Esophagus (tissue), 2 donors: ENCODE results near the gene CHD6. TPM values are rescaled to one million over a fixed set of nuclear protein-coding genes. Genes with fewer than 3 reads are reported as not detected.

ENCODE experiments used
- H3K27ac ChIP-seq, 2 donors: one replicate each; pipeline ENCODE4 v1.5.1; 2013; ENCODE audit warnings: low read depth in 2 of 2, mild to moderate bottlenecking in 2 of 2, inconsistent platforms in 1 of 2, low read length in 1 of 2, moderate library complexity in 1 of 2
- H3K27me3 ChIP-seq, 2 donors: one replicate each; pipeline ENCODE4 v1.6.1; 2013; ENCODE audit warnings: low read length in 2 of 2, control low read depth in 1 of 2, mild to moderate bottlenecking in 1 of 2; ENCODE audit not compliant: insufficient read depth in 2 of 2, control insufficient read depth in 1 of 2
- H3K36me3 ChIP-seq, 2 donors: one replicate each; pipeline ENCODE4 v1.6.1; 2013; ENCODE audit warnings: low read length in 1 of 2; ENCODE audit not compliant: control insufficient read depth in 2 of 2, insufficient read depth in 2 of 2
- H3K4me1 ChIP-seq, 2 donors: one replicate each; pipeline ENCODE4 v1.6.1; 2013; ENCODE audit warnings: low read length in 1 of 2; ENCODE audit not compliant: control insufficient read depth in 2 of 2, insufficient read depth in 2 of 2
- H3K4me3 ChIP-seq, 2 donors: one replicate each; pipeline ENCODE4 v1.5.1; 2013; ENCODE audit warnings: low read length in 2 of 2, mild to moderate bottlenecking in 2 of 2, low read depth in 1 of 2, moderate library complexity in 1 of 2
- H3K9me3 ChIP-seq, 2 donors: one replicate each; pipeline ENCODE4 v1.6.1; 2013; ENCODE audit warnings: mild to moderate bottlenecking in 2 of 2, low read depth in 1 of 2, low read length in 1 of 2, moderate library complexity in 1 of 2; ENCODE audit not compliant: control insufficient read depth in 2 of 2, insufficient read depth in 1 of 2
- WGBS, 2 donors: extraction: QIAGEN DNeasy Blood & Tissue Kit; methylation state at CpG; one replicate each; pipeline ENCODE4 v1.1.7; 2013; 5-methylcytosine and 5-hydroxymethylcytosine counted together
- polyA plus RNA-seq, 2 donors: library from polyadenylated mRNA; stranded (reverse); fragments of 200-250 nt; gene quantifications; one replicate each; pipeline ENCODE4 v1.2.3, GENCODE V29; 2013
- donor health status: healthy with polysubstance abuse.
- donor health status: Bipolar disorder and iron deficiency.

Gene CHD6
- polyA plus RNA-seq, 2 donors = 4.4 to 9.2 TPM

DNA sequence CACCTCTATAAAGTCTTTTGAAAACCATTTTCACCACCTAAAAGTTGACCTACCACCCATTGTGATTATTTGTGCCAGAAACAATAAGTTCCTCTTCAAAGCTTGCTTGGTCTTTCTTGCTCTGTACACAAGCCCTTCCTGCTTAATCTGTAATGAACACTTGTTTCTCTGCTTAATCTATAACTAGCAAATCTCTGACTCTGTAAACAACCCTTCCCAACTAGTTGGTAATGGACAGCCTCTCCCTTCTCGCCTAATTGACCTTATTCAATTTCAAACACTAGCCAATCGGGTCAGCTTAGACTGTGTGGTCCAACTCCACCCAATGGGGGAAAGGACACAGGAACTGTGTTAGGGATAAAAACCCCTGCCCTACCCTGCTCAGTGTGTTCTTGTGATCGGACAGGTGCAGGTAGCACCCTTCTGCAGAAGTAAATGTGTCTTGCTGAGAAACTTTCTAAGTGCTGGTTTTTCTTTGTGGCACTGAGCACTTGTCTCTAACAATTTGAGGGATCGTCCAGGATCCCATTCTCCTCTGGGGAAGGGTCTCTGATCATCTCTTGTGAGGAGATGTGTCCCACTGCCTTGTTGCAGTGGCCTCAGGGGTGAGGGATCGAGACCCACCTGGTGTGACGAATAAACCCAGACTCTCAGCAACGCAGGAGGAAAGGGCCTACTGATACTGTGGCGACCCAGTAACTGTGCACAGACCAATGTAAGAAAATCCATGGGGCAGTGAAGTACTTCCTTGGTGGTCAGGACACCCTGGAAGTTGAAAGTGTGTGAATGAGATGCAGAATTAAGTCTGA lies 23.5 kb downstream of the CHD6 start:
- Histone ChIP-seq H3K4me3 (no peak overlapping the region), H3K9me3 (peaks cover 4 to 17% of the 10 kb centered on the region in 2 donors), H3K36me3 (no peaks in the 10 kb centered on the region), H3K27ac (no peak overlapping the region), H3K27me3 (no peaks in the 10 kb centered on the region), H3K4me1 (no peaks in the 10 kb centered on the region)
- 93 to 97% methylated on average over 8 of the region's 8 CpGs for WGBS, 2 donors

DNA sequence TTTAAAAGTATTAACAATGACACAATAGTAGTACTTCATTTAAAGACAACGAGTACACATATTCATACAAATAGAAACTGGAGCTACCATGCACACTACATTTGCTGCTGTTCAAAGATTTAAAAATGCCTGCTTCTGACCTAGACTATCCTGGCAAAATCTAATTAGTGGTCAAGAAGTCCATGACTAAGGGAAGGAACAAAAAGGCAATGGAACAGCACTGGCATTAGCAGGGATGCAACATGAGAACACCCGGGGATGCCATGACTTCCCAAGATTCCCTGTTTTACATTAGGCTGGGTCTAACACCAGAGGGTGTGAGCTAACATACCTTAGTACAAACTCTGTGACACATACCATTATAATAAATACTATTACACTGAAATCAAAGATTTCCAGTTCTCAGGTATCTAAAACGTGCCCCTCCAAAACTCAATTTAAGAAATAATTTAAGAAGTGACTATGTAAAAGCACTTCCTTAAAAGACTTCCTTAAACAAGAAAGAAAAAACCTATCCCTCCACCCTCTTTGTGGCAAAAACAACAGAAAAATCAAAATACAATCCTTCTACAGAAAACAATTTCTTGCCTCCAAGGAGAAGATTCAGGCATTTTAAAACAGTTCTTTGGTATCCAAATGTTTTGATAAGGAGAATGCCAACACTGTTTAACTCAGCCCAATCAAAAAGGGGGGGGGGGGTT lies 25.5 kb downstream of the CHD6 start:
- Histone ChIP-seq H3K36me3 (no peaks in the 10 kb centered on the region), H3K4me1 (no peaks in the 10 kb centered on the region), H3K4me3 (no peak overlapping the region), H3K9me3 (peaks cover 0 to 11% of the 10 kb centered on the region in 2 donors), H3K27ac (no peak overlapping the region), H3K27me3 (no peaks in the 10 kb centered on the region)
- 82 to 89% methylated on average over 3 of the region's 3 CpGs for WGBS, 2 donors

DNA sequence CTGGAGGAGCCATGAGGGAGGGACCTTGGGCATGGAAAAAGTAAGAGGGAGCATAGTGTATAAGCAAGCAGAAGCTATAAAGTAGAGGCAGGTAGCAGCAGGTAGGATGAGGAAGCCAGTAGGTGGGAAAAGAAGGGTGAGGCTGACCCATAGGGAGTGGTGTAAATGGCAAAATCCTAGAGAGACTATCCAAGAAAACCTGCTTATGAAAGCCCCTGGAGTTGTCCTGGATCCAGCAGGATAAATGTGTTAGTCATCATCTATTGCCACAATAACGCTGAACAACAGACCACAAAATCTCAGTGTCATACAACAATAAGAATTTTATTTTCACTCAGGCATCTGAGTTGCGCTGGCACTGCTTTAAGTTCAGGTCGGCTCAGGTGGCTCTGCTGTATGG lies 30.2 kb downstream of the CHD6 start:
- H3K9me3 ChIP-seq = no peaks in the 10 kb centered on the region
- 73 to 88% methylated on average over 3 of the region's 3 CpGs for WGBS, 2 donors
- H3K4me3 ChIP-seq = no peak overlapping the region
- peak overlapping the region in 1 of 2 donors; percentile 20 for H3K27ac ChIP-seq
- H3K27me3 ChIP-seq = no peaks in the 10 kb centered on the region
- H3K4me1 ChIP-seq = no peaks in the 10 kb centered on the region
- H3K36me3 ChIP-seq = peaks cover 0 to 4% of the 10 kb centered on the region in 2 donors

- Histone ChIP-seq H3K27ac (no peak overlapping the region), H3K9me3 (no peaks in the 10 kb centered on the region), H3K36me3 (peaks cover 0 to 4% of the 10 kb centered on the region in 2 donors), H3K27me3 (no peaks in the 10 kb centered on the region), H3K4me3 (no peak overlapping the region), H3K4me1 (no peaks in the 10 kb centered on the region)
- 81 to 86% methylated on average over 2 of the region's 2 CpGs for WGBS, 2 donors
These were observed 30.7 kb downstream of the CHD6 start for GRCh38 chr20:41587523-41587922.

- no peaks in the 10 kb centered on the region for H3K27me3 ChIP-seq
- 88% methylated on average over 1 of the region's 1 CpG for WGBS, 2 donors
These were observed 31.4 kb downstream of the CHD6 start for GRCh38 chr20:41586772-41587171.

DNA sequence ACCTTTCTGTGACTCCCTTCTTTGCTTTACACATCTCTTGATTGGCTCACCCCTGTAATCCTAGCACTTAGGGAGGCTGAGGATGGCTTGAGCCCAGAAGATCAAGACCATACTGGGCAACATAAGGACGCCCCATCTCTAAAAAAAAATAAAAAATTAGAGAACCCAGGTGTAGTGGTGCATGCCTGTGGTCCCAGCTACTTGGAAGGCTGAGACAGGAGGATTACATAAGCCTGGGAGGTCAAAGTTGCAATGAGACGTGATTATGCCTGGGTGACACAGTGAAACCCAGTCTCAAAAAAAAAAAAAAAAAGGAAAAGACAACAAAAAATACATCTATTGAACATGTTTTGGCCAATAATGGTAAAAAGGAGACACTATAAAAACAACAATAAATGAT lies 37.8 kb downstream of the CHD6 start:
- no peak overlapping the region for H3K27ac ChIP-seq
- no peaks in the 10 kb centered on the region for H3K9me3 ChIP-seq
- H3K36me3 ChIP-seq = no peaks in the 10 kb centered on the region
- H3K27me3 ChIP-seq = no peaks in the 10 kb centered on the region
- H3K4me3 ChIP-seq = no peak overlapping the region
- 76 to 89% methylated on average over 2 of the region's 2 CpGs for WGBS, 2 donors
- no peaks in the 10 kb centered on the region for H3K4me1 ChIP-seq

More at GRCh38 chr20:41586772-41587171, 31.4 kb downstream of the CHD6 start:
- Histone ChIP-seq H3K4me3 (no peak overlapping the region), H3K27ac (no peak overlapping the region), H3K4me1 (no peaks in the 10 kb centered on the region), H3K9me3 (no peaks in the 10 kb centered on the region), H3K36me3 (peaks cover 0 to 4% of the 10 kb centered on the region in 2 donors)

DNA sequence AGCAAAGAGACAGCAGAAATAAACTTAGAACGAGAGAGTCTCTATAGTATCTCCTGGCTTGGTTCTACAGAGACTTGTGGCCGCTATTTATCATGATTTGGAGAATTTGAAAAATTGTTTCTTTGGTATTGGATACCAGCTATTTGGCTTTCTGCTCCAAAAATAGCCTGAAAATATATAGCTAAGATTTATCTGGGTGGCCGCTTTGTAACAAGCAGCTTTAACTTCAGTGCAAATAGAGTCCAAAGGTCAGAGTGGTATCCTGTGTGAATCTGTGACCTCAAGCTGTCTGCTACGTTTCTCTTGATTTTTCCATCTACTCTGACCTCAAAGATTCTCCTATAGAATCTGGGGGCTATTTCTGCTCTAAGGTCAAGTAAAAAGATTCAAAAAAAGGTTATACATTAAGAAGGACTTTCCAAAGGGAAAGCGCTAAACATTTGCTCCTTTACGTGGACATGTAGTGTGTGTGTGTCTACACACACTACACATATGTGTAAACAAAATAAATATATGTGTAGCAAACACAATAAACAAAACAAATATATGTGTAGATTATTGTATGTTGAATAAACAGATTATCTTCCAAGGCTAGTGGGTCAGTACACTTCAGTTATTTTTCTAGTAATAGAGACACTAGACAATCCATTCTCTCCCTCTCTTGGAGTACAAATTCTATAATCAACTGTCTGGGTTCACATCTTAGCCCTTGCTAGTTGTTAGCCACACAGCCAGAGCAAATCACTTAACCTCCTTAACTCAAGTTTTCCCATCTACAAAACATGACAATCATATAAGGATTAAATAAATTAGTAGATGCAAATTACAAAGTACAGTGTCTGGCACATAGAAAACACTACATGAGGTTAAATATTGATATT lies 40.8 kb downstream of the CHD6 start:
- H3K27me3 ChIP-seq = no peaks in the 10 kb centered on the region
- H3K4me3 ChIP-seq = no peak overlapping the region
- H3K36me3 ChIP-seq = no peaks in the 10 kb centered on the region
- no peak overlapping the region for H3K27ac ChIP-seq
- no peaks in the 10 kb centered on the region for H3K9me3 ChIP-seq
- 71 to 82% methylated on average over 6 of the region's 6 CpGs for WGBS, 2 donors
- H3K4me1 ChIP-seq = peaks cover 2 to 3% of the 10 kb centered on the region in 2 donors

- Histone ChIP-seq H3K36me3 (no peaks in the 10 kb centered on the region), H3K9me3 (no peaks in the 10 kb centered on the region), H3K4me1 (peaks cover 5 to 7% of the 10 kb centered on the region in 2 donors), H3K27ac (no peak overlapping the region), H3K4me3 (no peak overlapping the region), H3K27me3 (no peaks in the 10 kb centered on the region)
- WGBS, 2 donors = 97 to 98% methylated on average over 3 of the region's 3 CpGs
These were observed 42.8 kb downstream of the CHD6 start for GRCh38 chr20:41575412-41575811.

DNA sequence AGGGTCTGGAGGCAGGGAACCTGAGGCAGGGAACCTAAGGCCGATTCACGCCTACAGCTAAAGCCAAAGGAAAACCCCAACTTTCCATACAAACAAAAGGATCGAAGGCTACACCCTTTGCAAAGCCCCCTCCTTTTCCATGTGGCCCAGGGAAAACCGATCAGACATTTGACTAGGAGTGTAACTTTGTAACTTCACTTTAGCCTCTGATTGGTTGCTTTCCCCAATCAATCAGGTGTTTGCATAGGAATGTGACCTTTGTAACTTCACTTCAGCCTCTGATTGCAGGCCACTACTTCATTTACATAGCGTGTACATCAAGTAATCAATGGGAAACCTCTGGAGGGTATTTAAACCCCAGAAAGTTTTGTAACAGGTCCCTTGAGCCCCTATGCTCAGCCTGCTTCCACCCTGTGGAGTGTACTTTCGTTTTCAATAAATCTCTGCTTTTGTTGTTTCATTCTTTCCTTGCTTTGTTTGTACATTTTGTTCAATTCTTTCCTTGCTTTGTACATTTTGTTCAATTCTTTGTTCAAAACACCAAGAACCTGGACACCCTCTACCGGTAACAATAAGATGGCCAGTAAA lies 43.3 kb downstream of the CHD6 start:
- Histone ChIP-seq H3K4me3 (no peak overlapping the region), H3K27ac (no peak overlapping the region), H3K36me3 (no peaks in the 10 kb centered on the region), H3K27me3 (no peaks in the 10 kb centered on the region), H3K9me3 (no peaks in the 10 kb centered on the region), H3K4me1 (peaks cover 5 to 7% of the 10 kb centered on the region in 2 donors)
- WGBS, 2 donors = 94 to 96% methylated on average over 7 of the region's 7 CpGs
